H9 (cell line): Measurements from ENCODE around the gene LRP1B. TPM values are rescaled to one million over a fixed set of nuclear protein-coding genes. Genes with fewer than 3 reads are reported as not detected.

Source experiments
- DNase-seq: peaks from one replicate; pipeline ENCODE4 v3.0.0-alpha.2; 2017
- H2AFZ ChIP-seq: one replicate; pipeline ENCODE4 v1.6.1; 2013; ENCODE audit warnings: mild to moderate bottlenecking, low read length, control low read depth, moderate library complexity
- H2AK5ac ChIP-seq: 2 replicates; pipeline ENCODE4 v1.6.1; 2013; ENCODE audit warnings: low read length, control low read depth, mixed read lengths; ENCODE audit not compliant: insufficient read length
- H2BK120ac ChIP-seq: one replicate; pipeline ENCODE4 v1.6.1; 2013; ENCODE audit warnings: low read depth, mild to moderate bottlenecking, low read length, control low read depth, inconsistent platforms; ENCODE audit not compliant: poor library complexity, severe bottlenecking
- H2BK12ac ChIP-seq: 2 replicates; pipeline ENCODE4 v1.6.1; 2013; ENCODE audit warnings: low read length, control low read depth, mixed read lengths, low read depth; ENCODE audit not compliant: insufficient read length
- H2BK15ac ChIP-seq: 2 replicates; pipeline ENCODE4 v1.6.1; 2013; ENCODE audit warnings: low read depth, low read length, control low read depth
- H2BK20ac ChIP-seq: one replicate; pipeline ENCODE4 v1.6.1; 2013; ENCODE audit warnings: low read depth, mild to moderate bottlenecking, low read length, control low read depth, inconsistent platforms; ENCODE audit not compliant: poor library complexity, severe bottlenecking
- H2BK5ac ChIP-seq: 2 replicates; pipeline ENCODE4 v1.6.1; 2013; ENCODE audit warnings: low read length, control low read depth, mixed read lengths; ENCODE audit not compliant: insufficient read length
- H3K14ac ChIP-seq: 2 replicates; pipeline ENCODE4 v1.6.1; 2013; ENCODE audit warnings: low read length, control low read depth; ENCODE audit not compliant: insufficient read depth
- H3K18ac ChIP-seq: 2 replicates; pipeline ENCODE4 v1.6.1; 2013; ENCODE audit warnings: low read depth, mild to moderate bottlenecking, mixed read lengths, low read length, control low read depth; ENCODE audit not compliant: insufficient read length
- H3K23ac ChIP-seq: 2 replicates; pipeline ENCODE4 v1.6.1; 2013; ENCODE audit warnings: low read length, control low read depth, mixed read lengths, low read depth; ENCODE audit not compliant: insufficient read length
- H3K23me2 ChIP-seq: 2 replicates; pipeline ENCODE4 v1.6.1; 2013; ENCODE audit warnings: low read depth, mild to moderate bottlenecking, mixed read lengths, low read length, control low read depth; ENCODE audit not compliant: insufficient read length, poor library complexity, severe bottlenecking
- H3K27ac ChIP-seq: 2 replicates; pipeline ENCODE4 v1.5.1; 2013; ENCODE audit warnings: low read length, control low read depth, mixed read lengths, low read depth; ENCODE audit not compliant: insufficient read length
- H3K27me3 ChIP-seq: 2 replicates; pipeline ENCODE4 v1.6.1; 2013; ENCODE audit warnings: low read length, control low read depth, inconsistent platforms; ENCODE audit not compliant: insufficient read depth
- H3K4ac ChIP-seq: 2 replicates; pipeline ENCODE4 v1.6.1; 2013; ENCODE audit warnings: low read depth, mild to moderate bottlenecking, control low read depth, inconsistent platforms, low read length, moderate library complexity
- H3K4me1 ChIP-seq: 2 replicates; pipeline ENCODE4 v1.6.1; 2013; ENCODE audit warnings: low read length, control low read depth, inconsistent platforms; ENCODE audit not compliant: insufficient read depth
- H3K4me2 ChIP-seq: 2 replicates; pipeline ENCODE4 v1.6.1; 2013; ENCODE audit warnings: low read length, control low read depth, mixed read lengths; ENCODE audit not compliant: insufficient read length, insufficient read depth
- H3K56ac ChIP-seq: 2 replicates; pipeline ENCODE4 v1.6.1; 2013; ENCODE audit warnings: low read depth, mild to moderate bottlenecking, mixed read lengths, low read length, control low read depth; ENCODE audit not compliant: insufficient read length
- H3K79me1 ChIP-seq: 2 replicates; pipeline ENCODE4 v1.6.1; 2013; ENCODE audit warnings: low read depth, mild to moderate bottlenecking, moderate library complexity, low read length, control low read depth, inconsistent platforms; ENCODE audit not compliant: insufficient read depth, poor library complexity, severe bottlenecking
- H3K79me2 ChIP-seq: 2 replicates; pipeline ENCODE4 v1.6.1; 2013; ENCODE audit warnings: low read length, control low read depth, inconsistent platforms; ENCODE audit not compliant: insufficient read depth
- H3K9ac ChIP-seq: 2 replicates; pipeline ENCODE4 v1.6.1; 2013; ENCODE audit warnings: low read length, control low read depth, mixed read lengths; ENCODE audit not compliant: insufficient read length; ENCODE audit errors: extremely low read depth
- H3K9me3 ChIP-seq: one replicate; pipeline ENCODE4 v1.6.1; 2013; ENCODE audit warnings: low read depth, low read length, inconsistent platforms; ENCODE audit not compliant: control insufficient read depth
- H3T11ph ChIP-seq: one replicate; pipeline ENCODE4 v1.6.1; 2013; ENCODE audit warnings: mild to moderate bottlenecking, low read length, control low read depth, inconsistent platforms
- H4K20me1 ChIP-seq: one replicate; pipeline ENCODE4 v1.6.1; 2013; ENCODE audit not compliant: control insufficient read depth, insufficient read length, insufficient read depth
- H4K5ac ChIP-seq: 2 replicates; pipeline ENCODE4 v1.6.1; 2013; ENCODE audit warnings: low read depth, mild to moderate bottlenecking, mixed read lengths, low read length, control low read depth; ENCODE audit not compliant: insufficient read length
- H4K8ac ChIP-seq: replicated peaks from 2 replicates; pipeline ENCODE4 v1.6.1; 2013; ENCODE audit warnings: low read length, control low read depth, mixed read lengths, low read depth; ENCODE audit not compliant: insufficient read length
- H4K91ac ChIP-seq: 2 replicates; pipeline ENCODE4 v1.6.1; 2013; ENCODE audit warnings: low read depth, mild to moderate bottlenecking, moderate library complexity, mixed read lengths, low read length, control low read depth; ENCODE audit not compliant: insufficient read length
- H3K27ac Mint-ChIP-seq, 3 experiments: 2 replicates in 2 of 3; 3 replicates in 1 of 3; pipeline ENCODE4 v1.8.0; 2020 to 2021; ENCODE audit warnings: mixed read lengths in 3 of 3, mild to moderate bottlenecking in 1 of 3, moderate library complexity in 1 of 3
- H3K27me3 Mint-ChIP-seq: 2 replicates; pipeline ENCODE4 v1.8.0; 2021; ENCODE audit warnings: low read depth, mild to moderate bottlenecking, moderate library complexity, mixed read lengths
- H3K36me3 Mint-ChIP-seq, 3 experiments: 2 replicates in 2 of 3; 3 replicates in 1 of 3; pipeline ENCODE4 v1.8.0; 2020 to 2021; ENCODE audit warnings: low read depth in 3 of 3, mixed read lengths in 3 of 3; ENCODE audit not compliant: insufficient read depth in 1 of 3
- H3K4me1 Mint-ChIP-seq, 2 experiments: 2 replicates each; pipeline ENCODE4 v1.8.0; 2020; ENCODE audit warnings: mixed read lengths in 2 of 2
- H3K4me3 Mint-ChIP-seq, 2 experiments: 2 replicates in 1 of 2; 3 replicates in 1 of 2; pipeline ENCODE4 v1.8.0; 2020 to 2021; ENCODE audit warnings: mild to moderate bottlenecking in 2 of 2, mixed read lengths in 2 of 2, moderate library complexity in 1 of 2
- H3K9me3 Mint-ChIP-seq, 2 experiments: 2 replicates in 1 of 2; 3 replicates in 1 of 2; pipeline ENCODE4 v1.8.0; 2020; ENCODE audit warnings: mild to moderate bottlenecking in 2 of 2, mixed read lengths in 2 of 2, moderate library complexity in 1 of 2
- WGBS: extraction: QIAGEN DNeasy Blood & Tissue Kit; methylation state at CpG from one replicate; pipeline ENCODE4 v1.1.7; 2013; ENCODE audit warnings: missing lambda C conversion rate, low lambda C conversion rate, mixed read lengths; ENCODE audit not compliant: insufficient read length; ENCODE audit errors: extremely low coverage; 5-methylcytosine and 5-hydroxymethylcytosine counted together
- total RNA-seq: library from RNA; stranded (reverse); gene quantifications from 2 replicates; pipeline ENCODE4 v1.2.1, GENCODE V29; 2021
- TF ChIP-seq, protein P1 (sequence below): fragments of 200-600 bp; sonication (generic); conservative IDR thresholded peaks from 3 replicates; pipeline ENCODE4 v1.8.0; 2021; ENCODE audit warnings: antibody characterized with exemption, mild to moderate bottlenecking

Gene LRP1B
- total RNA-seq, 1 experiment from 2014 or later, result not detected

DNA sequence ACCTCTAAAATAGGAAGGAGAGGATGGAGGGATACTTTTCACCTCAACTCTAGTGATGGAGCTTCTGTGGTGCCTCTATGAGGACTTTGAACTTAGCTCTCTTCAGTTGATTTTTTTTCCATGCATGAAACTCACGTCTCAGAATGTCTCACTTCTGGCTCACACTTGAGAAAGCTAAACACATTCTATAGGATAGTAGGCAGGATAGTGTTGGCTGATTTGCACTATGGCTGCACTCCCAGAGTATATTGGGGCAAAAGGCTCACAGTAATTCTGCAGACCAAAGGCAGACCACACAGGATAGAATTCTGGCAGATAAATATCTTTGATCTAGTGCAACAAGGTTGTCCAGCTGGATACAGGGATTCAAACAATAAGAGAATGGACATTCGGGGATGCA, 1093.5 kb downstream of the LRP1B start:
- Histone ChIP-seq H2BK20ac (no peak overlapping the region), H4K20me1 (no peaks in the 10 kb centered on the region), H3K79me2 (no peaks in the 10 kb centered on the region), H3K9me3 (no peaks in the 10 kb centered on the region), H2AK5ac (no peak overlapping the region), H2BK120ac (no peak overlapping the region), H4K5ac (no peak overlapping the region), H3K79me1 (no peaks in the 10 kb centered on the region), H3K4ac (no peak overlapping the region), H3K56ac (no peak overlapping the region), H4K8ac (no peak overlapping the region), H3K14ac (no peak overlapping the region), H2BK12ac (no peak overlapping the region), H3T11ph (no peak overlapping the region), H3K18ac (no peak overlapping the region), H3K4me2 (no peak overlapping the region), H3K27me3 (no peaks in the 10 kb centered on the region), H3K4me1 (no peaks in the 10 kb centered on the region), H3K9ac (no peak overlapping the region), H4K91ac (no peak overlapping the region), H2BK15ac (no peak overlapping the region), H2AFZ (no peak overlapping the region), H3K23me2 (no peaks in the 10 kb centered on the region), H2BK5ac (no peak overlapping the region), H3K23ac (no peak overlapping the region), H3K27ac (no peak overlapping the region)
- Mint-ChIP-seq H3K9me3 (no peaks in the 10 kb centered on the region; a peak in 1 of 5 replicates), H3K27ac (no peak overlapping the region), H3K36me3 (no peaks in the 10 kb centered on the region), H3K4me1 (peaks cover 13% of the 10 kb centered on the region in 2 experiments), H3K4me3 (no peak overlapping the region), H3K27me3 (no peaks in the 10 kb centered on the region; the same call in 1 of the 2 replicates)
- TF ChIP-seq, protein P1, sequence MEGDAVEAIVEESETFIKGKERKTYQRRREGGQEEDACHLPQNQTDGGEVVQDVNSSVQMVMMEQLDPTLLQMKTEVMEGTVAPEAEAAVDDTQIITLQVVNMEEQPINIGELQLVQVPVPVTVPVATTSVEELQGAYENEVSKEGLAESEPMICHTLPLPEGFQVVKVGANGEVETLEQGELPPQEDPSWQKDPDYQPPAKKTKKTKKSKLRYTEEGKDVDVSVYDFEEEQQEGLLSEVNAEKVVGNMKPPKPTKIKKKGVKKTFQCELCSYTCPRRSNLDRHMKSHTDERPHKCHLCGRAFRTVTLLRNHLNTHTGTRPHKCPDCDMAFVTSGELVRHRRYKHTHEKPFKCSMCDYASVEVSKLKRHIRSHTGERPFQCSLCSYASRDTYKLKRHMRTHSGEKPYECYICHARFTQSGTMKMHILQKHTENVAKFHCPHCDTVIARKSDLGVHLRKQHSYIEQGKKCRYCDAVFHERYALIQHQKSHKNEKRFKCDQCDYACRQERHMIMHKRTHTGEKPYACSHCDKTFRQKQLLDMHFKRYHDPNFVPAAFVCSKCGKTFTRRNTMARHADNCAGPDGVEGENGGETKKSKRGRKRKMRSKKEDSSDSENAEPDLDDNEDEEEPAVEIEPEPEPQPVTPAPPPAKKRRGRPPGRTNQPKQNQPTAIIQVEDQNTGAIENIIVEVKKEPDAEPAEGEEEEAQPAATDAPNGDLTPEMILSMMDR, result no peak
- no CpG with 5 or more reads among the region's 2 CpGs for WGBS
- no peak for DNase-seq
